Calu3 (cell line): ENCODE measurements around the gene SLC25A10. TPM values are rescaled to one million over a fixed set of nuclear protein-coding genes. Genes with fewer than 3 reads are reported as not detected.

Source experiments
- BruUV-seq: library from RNA; stranded (reverse); fragments of 400-500 nt; replicated peaks from 2 replicates; lab custom pipeline; 2021; lab: Mats Ljungman, UMichigan
- CTCF ChIA-PET: fragments of 300-600 bp; sonication (Branson Sonifier 250); formaldehyde crosslinking; loops from one replicate; lab custom pipeline; 2022; ENCODE audit warnings: antibody characterized with exemption; lab: Charles Lee
- DNase-seq: peaks from one replicate; pipeline ENCODE4 v3.0.0; 2022
- H3K27ac Mint-ChIP-seq: one replicate; pipeline ENCODE4 v1.8.0; 2022; ENCODE audit warnings: mixed read lengths; ENCODE audit not compliant: unreplicated experiment
- H3K27me3 Mint-ChIP-seq: one replicate; pipeline ENCODE4 v1.8.0; 2022; ENCODE audit warnings: mixed read lengths; ENCODE audit not compliant: unreplicated experiment
- H3K36me3 Mint-ChIP-seq: one replicate; pipeline ENCODE4 v1.8.0; 2022; ENCODE audit warnings: mild to moderate bottlenecking, moderate library complexity, mixed read lengths; ENCODE audit not compliant: insufficient read depth, unreplicated experiment
- H3K4me1 Mint-ChIP-seq: one replicate; pipeline ENCODE4 v1.8.0; 2022; ENCODE audit warnings: mild to moderate bottlenecking, low read depth, mixed read lengths; ENCODE audit not compliant: unreplicated experiment
- H3K4me3 Mint-ChIP-seq: one replicate; pipeline ENCODE4 v1.8.0; 2022; ENCODE audit warnings: mild to moderate bottlenecking, low read depth, moderate library complexity, mixed read lengths; ENCODE audit not compliant: unreplicated experiment
- H3K9me3 Mint-ChIP-seq: one replicate; pipeline ENCODE4 v1.8.0; 2022; ENCODE audit warnings: low read depth, mixed read lengths; ENCODE audit not compliant: unreplicated experiment
- intact Hi-C: fragments of 100-400 bp; cut with micrococcal nuclease; formaldehyde crosslinking; loops from one replicate; pipeline ENCODE4 v1.10.0; 2022; ENCODE audit not compliant: unreplicated experiment
- total RNA-seq: library from RNA; stranded (reverse); gene quantifications from 2 replicates; pipeline ENCODE4 v1.2.3, GENCODE V29; 2022
- TF ChIP-seq, protein P1 (sequence below): fragments of 200-600 bp; IDR thresholded peaks from one replicate; pipeline ENCODE4 v1.8.0; 2022; ENCODE audit warnings: antibody characterized with exemption; ENCODE audit not compliant: unreplicated experiment

SLC25A10 gene
- total RNA-seq, 1 experiment from 2014 or later = 72.3 TPM

DNA sequence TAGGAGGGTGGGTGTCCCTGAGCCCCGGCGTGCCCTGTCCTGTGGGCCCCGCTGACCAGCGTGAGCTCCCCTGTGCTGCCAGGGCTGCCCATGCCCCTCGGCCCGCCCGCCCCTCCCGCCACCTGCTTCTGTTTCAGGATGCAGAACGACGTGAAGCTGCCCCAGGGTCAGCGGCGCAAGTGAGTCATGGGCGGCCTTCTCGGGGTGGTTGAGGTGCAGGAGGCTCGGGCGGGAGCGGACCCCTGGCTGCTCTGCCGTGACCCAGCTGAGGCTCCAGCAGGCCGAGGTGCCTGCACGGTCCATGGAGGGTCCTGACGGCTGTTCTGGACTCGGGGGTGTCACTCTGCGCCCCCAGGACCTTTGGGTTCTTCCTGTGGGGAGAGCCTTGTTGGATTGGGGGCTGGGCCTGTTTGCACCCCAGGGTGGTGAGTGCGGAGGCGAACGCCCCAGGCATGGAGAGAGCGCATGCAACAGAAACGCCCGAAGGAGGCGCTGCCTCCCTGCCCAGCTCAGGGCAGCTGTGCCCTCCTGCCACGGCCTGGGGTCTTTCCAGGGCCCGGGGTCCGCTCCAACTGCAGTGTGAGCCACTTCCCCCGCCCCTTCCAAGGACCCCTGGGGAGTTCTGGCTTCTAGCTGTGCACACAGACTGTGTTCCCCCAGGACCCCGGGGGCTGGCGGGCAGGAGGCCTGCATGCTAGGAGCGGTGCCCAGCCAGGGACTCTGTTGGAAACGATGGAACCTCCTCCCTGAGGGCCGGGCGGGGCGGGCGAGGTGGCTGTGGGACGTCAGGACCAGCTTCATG lies 4.0 kb downstream of the SLC25A10 start:
- H3K9me3 Mint-ChIP-seq = no peaks in the 10 kb centered on the region
- BruUV-seq = no TSS peak
- H3K4me3 Mint-ChIP-seq = no peak overlapping the region
- intact Hi-C loops = no loop called here
- H3K27me3 Mint-ChIP-seq = no peaks in the 10 kb centered on the region
- no peak overlapping the region for H3K27ac Mint-ChIP-seq
- TF ChIP-seq, protein P1, sequence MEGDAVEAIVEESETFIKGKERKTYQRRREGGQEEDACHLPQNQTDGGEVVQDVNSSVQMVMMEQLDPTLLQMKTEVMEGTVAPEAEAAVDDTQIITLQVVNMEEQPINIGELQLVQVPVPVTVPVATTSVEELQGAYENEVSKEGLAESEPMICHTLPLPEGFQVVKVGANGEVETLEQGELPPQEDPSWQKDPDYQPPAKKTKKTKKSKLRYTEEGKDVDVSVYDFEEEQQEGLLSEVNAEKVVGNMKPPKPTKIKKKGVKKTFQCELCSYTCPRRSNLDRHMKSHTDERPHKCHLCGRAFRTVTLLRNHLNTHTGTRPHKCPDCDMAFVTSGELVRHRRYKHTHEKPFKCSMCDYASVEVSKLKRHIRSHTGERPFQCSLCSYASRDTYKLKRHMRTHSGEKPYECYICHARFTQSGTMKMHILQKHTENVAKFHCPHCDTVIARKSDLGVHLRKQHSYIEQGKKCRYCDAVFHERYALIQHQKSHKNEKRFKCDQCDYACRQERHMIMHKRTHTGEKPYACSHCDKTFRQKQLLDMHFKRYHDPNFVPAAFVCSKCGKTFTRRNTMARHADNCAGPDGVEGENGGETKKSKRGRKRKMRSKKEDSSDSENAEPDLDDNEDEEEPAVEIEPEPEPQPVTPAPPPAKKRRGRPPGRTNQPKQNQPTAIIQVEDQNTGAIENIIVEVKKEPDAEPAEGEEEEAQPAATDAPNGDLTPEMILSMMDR = no peak
- no peak for DNase-seq
- peaks cover 3% of the 10 kb centered on the region for H3K4me1 Mint-ChIP-seq
- CTCF ChIA-PET = no interaction called here
- H3K36me3 Mint-ChIP-seq = peaks cover 63% of the 10 kb centered on the region

DNA sequence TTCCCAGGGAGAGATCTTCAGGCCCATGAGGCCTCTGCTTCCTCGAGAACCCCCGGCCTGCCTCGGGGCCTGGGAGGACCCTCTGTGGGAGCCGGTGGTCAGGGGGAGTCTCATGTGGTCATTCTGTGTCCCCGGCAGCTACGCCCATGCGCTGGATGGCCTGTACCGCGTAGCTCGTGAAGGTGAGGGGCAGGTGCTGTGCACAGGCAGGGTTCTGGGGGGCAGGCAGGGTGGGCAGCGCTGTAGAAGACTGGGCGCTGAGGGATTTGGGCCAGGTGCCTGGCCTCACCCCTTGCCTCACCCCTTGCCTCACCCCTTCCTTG lies 4.6 kb downstream of the SLC25A10 start:
- peaks cover 62% of the 10 kb centered on the region for H3K36me3 Mint-ChIP-seq
- no peak overlapping the region for H3K27ac Mint-ChIP-seq
- no peak overlapping the region for H3K4me3 Mint-ChIP-seq
- H3K9me3 Mint-ChIP-seq = no peaks in the 10 kb centered on the region
- CTCF ChIA-PET = no interaction called here
- H3K27me3 Mint-ChIP-seq = no peaks in the 10 kb centered on the region
- H3K4me1 Mint-ChIP-seq = no peaks in the 10 kb centered on the region
- TF ChIP-seq, protein P1 = no peak
- no TSS peak for BruUV-seq
- intact Hi-C loops = no loop called here
- no peak for DNase-seq

DNA sequence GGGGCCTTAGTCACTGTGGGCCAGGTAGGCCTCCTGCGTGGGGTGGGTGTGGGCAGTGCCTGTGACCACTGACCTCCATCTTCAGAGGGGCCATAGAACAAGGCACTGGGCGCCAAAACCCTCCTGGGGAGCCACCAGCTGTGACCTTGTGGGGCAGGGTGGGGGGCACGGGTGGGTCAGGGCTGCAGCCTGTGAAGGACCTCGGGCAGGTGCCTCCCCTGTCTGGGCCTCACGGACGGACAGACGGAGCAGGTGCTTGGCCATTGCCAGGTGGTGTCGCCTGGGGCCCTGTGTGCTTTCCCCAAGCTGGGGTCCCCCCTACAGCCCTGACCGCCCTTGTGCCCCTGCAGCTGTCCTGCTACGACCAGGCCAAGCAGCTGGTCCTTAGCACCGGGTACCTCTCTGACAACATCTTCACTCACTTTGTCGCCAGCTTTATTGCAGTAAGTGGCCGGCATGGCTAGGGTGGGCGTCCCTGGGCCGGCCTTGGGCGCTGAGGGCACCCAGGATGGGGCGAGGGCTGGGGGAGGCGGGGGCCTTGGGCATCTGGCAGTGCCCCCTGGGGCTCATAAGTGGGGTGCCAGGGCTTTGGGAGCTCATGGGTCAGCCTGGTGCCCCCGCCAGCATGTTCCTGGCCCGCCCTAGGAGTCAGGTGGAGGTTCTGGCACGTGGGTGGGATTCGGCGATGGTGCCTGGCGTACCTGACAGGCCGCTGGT lies 5.1 kb downstream of the SLC25A10 start:
- no peaks in the 10 kb centered on the region for H3K27me3 Mint-ChIP-seq
- BruUV-seq = no TSS peak
- no peak overlapping the region for H3K4me3 Mint-ChIP-seq
- CTCF ChIA-PET = no interaction called here
- intact Hi-C loops = no loop called here
- H3K9me3 Mint-ChIP-seq = no peaks in the 10 kb centered on the region
- DNase-seq = no peak
- H3K36me3 Mint-ChIP-seq = peaks cover 62% of the 10 kb centered on the region
- H3K27ac Mint-ChIP-seq = no peak overlapping the region
- H3K4me1 Mint-ChIP-seq = no peaks in the 10 kb centered on the region
- TF ChIP-seq, protein P1 = no peak

DNA sequence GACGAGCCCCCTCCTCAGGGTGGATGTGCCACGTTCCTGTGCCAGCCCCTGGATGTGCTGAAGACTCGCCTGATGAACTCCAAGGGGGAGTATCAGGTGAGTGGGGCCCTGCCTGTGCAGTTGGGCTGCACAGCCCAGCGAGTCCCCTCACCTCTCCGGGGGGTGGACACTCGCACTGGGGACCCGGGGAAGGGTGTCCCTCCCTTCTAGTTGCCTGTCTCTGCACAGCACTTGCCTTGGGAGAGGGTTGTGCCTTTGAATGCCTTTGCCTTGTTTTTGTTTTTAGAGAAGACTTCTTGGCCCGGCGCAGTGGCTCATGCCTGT lies 5.6 kb downstream of the SLC25A10 start:
- BruUV-seq = no TSS peak
- Mint-ChIP-seq H3K27ac (no peak overlapping the region), H3K4me1 (no peaks in the 10 kb centered on the region), H3K36me3 (peaks cover 62% of the 10 kb centered on the region), H3K27me3 (no peaks in the 10 kb centered on the region), H3K4me3 (no peak overlapping the region), H3K9me3 (no peaks in the 10 kb centered on the region)
- intact Hi-C loops = no loop called here
- CTCF ChIA-PET = no interaction called here
- TF ChIP-seq, protein P1 = no peak
- DNase-seq = no peak
